ENCODE data around the gene TPD52L1.
"Not testable (repeated sequence)": the region's sequence is repeated elsewhere in the genome, so short reads cannot be mapped to it uniquely, and the experiment has no call there.

- not testable (repeated sequence) for TF ChIP-seq CTCF (IDR thresholded peaks at IDR 0.05); EZH2 (IDR thresholded peaks at IDR 0.05; ENCODE audit: borderline replicate concordance, insufficient read depth, low read depth, low read length, poor library complexity, severe bottlenecking)
These were observed 126.9 kb downstream of the TPD52L1 start for GRCh38 chr6:125280370-125281035.
